Tongue (tissue), 2 donors: Measurements from ENCODE around the gene ZFP57. TPM values are rescaled to one million over a fixed set of nuclear protein-coding genes. Genes with fewer than 3 reads are reported as not detected.

Source experiments
- DNase-seq: peaks from one replicate; pipeline ENCODE4 v3.0.0-alpha.2; 2015
- total RNA-seq: library from RNA; depleted of rRNA; stranded (reverse); fragments of >200 nt; gene quantifications from one replicate; pipeline ENCODE4 v1.2.3, GENCODE V29; 2014

Gene ZFP57
- total RNA-seq: not detected

- no peak for DNase-seq
Measured at GRCh38 chr6:29680904-29681303, at the start of gene ZFP57. Gene ZFP57, minus strand, starts transcription at chr6:29681152. Its CDS starts 4,149 bp downstream, at chr6:29677003.

GRCh38 chr6:29730575-29731126 lies 49.7 kb upstream of the ZFP57 start:
- DNase-seq: no peak

GRCh38 chr6:29729774-29730328 lies 48.9 kb upstream of the ZFP57 start:
- no peak for DNase-seq

DNA sequence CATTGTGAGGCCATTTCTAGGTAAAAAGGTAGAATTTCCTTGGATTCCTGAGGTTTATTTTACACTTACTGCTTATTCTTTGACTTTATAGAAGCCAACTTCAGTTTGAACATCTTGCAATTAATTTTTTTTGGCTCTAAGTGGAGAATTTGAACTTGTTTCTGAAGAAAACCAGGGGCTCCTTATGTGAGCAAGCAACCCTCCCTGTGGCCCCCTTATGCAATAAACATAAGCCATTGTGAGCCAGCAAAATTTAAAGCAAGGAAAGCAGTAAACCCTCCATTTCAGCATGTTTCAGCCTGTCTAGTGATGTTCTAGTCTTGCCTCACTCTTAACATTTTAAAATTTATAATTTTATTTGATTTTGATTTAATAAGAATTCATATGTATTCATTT lies 47.9 kb upstream of the ZFP57 start:
- DNase-seq: no peak

GRCh38 chr6:29728173-29728874 lies 47.4 kb upstream of the ZFP57 start:
- no peak for DNase-seq

DNA sequence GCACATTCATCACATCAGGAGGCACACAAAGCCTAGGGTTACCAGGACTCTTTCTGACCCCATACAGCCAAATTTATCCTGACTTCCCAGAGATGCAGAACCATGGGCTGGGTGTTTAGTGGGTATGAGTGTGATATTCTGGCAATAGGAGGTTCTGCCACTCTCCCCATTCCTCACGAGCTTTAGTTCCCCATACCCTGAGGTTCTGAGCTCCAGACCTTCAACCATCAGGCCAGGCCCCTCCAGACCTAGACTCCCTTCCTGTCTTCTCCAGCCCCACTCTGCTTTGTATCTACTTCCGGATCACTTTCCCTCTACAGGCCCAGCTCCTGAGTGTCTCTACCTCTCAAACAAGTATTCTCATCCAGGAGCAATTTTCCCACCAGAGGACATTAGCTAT lies 46.7 kb upstream of the ZFP57 start:
- no peak for DNase-seq

DNA sequence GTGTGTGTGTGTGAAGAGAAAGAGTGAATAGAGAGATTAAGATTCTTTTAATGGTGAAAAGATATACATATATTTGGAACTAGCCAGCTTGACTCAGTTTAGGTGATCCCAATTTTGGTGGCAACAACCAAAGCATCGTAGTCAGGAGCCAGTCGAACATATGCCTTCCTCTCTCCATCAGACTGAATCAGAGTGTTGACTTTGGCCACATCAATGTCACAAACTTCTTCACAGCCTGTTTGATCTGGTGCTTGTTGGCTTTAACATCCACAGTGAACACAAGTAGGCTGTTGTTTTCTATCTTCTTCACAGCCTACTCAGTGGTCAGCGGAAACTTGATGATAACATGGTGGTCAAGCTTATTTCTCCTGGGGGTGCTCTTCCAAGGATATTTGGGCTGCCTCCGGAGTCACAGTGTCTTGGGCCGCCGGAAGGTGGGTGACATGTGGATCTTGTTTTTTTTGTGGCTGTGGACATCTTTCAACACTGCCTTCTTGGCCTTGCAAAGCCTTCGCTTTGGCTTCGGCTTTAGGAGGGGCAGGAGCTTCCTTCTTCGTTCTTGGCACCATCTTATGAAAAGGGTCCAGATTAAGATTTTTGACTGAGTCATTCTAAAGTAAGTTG lies 45.7 kb upstream of the ZFP57 start:
- no peak for DNase-seq

- no peak for DNase-seq
Measured at GRCh38 chr6:29726001-29726400, 45.0 kb upstream of the ZFP57 start.

- DNase-seq: no peak
Measured at GRCh38 chr6:29724937-29725869, 44.3 kb upstream of the ZFP57 start.

DNA sequence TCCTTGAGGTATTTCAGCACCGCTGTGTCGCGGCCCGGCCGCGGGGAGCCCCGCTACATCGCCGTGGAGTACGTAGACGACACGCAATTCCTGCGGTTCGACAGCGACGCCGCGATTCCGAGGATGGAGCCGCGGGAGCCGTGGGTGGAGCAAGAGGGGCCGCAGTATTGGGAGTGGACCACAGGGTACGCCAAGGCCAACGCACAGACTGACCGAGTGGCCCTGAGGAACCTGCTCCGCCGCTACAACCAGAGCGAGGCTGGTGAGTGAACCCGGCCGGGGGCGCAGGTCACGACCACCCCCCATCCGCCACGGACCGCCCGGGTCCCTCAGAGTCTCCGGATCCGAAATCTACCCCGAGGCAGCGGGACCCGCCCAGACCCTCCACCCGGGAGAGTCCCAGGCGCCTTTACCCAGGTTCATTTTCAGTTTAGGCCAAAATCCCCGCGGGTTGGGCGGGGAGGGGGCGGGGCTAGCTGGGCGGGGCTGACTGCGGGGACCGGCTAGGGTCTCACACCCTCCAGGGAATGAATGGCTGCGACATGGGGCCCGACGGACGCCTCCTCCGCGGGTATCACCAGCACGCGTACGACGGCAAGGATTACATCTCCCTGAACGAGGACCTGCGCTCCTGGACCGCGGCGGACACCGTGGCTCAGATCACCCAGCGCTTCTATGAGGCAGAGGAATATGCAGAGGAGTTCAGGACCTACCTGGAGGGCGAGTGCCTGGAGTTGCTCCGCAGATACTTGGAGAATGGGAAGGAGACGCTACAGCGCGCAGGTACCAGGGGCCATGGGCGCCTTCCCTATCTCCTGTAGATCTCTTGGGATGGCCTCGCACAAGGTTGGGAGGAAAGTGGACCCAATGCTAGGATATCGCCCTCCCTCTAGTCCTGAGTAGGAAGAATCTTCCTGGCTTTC lies 43.0 kb upstream of the ZFP57 start:
- DNase-seq: no peak

- DNase-seq: peak; percentile 68
Measured at GRCh38 chr6:29723262-29723665, 42.3 kb upstream of the ZFP57 start, which contains the start of gene HLA-F. Gene HLA-F, plus strand, starts transcription at chr6:29723434. Its CDS starts 30 bp downstream, at chr6:29723464.

- DNase-seq: no peak
Measured at GRCh38 chr6:29720863-29721262, 39.9 kb upstream of the ZFP57 start.

- DNase-seq: no peak
Measured at GRCh38 chr6:29710281-29710941, 29.5 kb upstream of the ZFP57 start.

DNA sequence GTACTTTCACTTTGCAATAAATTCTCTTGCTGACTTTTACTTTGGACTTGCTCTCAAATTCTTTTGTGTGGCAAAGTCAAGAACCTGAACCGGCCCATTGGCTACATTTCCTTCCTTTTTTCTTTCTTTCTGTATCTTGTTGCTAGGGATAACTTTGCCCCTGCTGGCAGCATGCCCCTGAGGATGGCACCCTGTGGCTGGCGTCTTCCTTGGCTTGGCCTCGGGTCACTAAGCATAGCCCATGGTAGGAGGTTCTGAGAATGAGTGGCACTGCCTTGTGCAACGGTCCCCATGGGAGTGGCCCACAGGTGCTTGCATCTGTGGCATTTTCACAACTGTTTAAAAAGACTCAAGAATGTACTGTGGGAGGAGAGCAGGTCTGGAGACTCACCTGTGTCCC lies 28.2 kb upstream of the ZFP57 start:
- DNase-seq: no peak

DNA sequence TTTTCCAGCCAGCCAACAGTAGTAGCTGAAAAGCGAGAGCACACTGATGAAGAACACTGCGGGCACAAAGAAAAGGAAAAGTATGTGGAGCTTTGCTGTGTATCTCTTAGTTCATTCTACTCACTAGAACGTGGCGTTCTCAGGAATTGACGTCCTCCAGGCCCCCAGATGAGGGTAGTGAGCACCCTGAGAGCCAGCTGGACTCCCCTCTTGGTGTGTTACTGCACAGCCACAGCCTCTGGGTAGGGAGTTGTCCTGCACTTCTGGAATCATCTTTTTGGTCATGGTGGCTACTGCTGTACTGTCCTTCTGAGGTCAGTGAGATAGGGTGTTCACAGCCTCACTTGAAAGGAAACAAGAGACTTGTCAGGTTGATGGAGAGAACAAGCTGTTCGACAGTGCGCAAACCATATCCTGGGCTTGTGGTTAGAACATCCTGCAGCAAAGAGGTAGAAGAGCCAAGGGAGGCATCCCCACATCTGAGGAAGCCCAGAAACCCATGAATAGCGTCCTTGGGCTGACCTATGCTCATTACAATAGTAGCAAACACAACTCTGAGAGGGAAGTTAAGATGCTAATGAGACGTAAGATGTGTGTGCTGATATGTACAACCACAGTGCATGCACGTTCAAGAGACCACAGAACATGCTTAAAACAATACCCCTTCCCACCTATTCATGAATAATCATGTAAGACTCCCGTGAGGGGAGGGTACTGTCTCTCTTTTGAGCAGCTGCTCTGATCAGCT lies 27.7 kb upstream of the ZFP57 start:
- no peak for DNase-seq

- peak; percentile 65 for DNase-seq
Measured at GRCh38 chr6:29705389-29706231, 24.7 kb upstream of the ZFP57 start.

DNA sequence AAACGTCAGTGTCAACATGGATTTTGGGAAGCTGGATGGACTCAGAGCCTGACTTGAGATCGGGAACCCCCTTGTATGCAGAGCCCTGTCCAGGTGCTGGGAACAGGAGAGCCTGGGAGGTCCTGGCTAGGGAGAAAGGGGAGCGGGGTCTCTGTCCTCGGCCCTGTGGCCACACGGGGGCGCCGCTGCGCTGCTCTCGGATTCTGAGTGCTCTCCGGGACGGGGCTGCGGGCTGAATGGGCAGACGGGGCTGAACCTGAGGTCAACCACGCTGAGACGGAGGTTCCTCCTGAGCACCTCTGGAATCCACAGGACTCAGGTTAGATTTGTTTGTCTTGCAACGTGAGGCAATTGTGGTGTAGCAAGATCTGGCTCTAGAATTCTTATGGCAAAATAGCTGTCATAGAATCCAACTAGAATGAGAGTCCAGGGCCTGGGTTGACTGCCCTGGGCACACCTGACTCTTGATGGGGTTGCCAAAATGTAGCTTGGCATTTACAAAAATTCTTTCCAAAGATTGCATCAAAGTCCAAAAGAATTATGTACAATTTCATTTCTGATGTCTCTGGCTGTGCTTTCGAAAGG lies 21.7 kb upstream of the ZFP57 start:
- DNase-seq: no peak
